Fibroblast of pulmonary artery (primary cell): ENCODE data around the gene OAS3.

ENCODE experiments used
- DNase-seq: peaks from one replicate; pipeline ENCODE4 v3.0.0-alpha.2; 2010; ENCODE audit warnings: low read depth
- H3K4me3 ChIP-seq: replicated peaks from 2 replicates; pipeline ENCODE4 v1.5.1; 2011; ENCODE audit warnings: low read depth, mild to moderate bottlenecking, control low read depth, low read length, moderate library complexity
- CTCF ChIP-seq: IDR thresholded peaks from 2 replicates; pipeline ENCODE4 v1.5.1; 2011; ENCODE audit warnings: mild to moderate bottlenecking, control low read depth, low read length, inconsistent platforms; ENCODE audit errors: missing control alignments

Gene OAS3

GRCh38 chr12:113007166-113007565, 68.9 kb downstream of the OAS3 start:
- DNase-seq = peak; percentile 60
- H3K4me3 ChIP-seq = no peak overlapping the region
- TF ChIP-seq CTCF = no peak

GRCh38 chr12:113010701-113011100, 72.4 kb downstream of the OAS3 start:
- DNase-seq = no peak
- TF ChIP-seq CTCF = no peak
- no peak overlapping the region for H3K4me3 ChIP-seq

- no peak for DNase-seq
- TF ChIP-seq CTCF = no peak
Observed at GRCh38 chr12:113014565-113014964, 76.3 kb downstream of the OAS3 start.

DNA sequence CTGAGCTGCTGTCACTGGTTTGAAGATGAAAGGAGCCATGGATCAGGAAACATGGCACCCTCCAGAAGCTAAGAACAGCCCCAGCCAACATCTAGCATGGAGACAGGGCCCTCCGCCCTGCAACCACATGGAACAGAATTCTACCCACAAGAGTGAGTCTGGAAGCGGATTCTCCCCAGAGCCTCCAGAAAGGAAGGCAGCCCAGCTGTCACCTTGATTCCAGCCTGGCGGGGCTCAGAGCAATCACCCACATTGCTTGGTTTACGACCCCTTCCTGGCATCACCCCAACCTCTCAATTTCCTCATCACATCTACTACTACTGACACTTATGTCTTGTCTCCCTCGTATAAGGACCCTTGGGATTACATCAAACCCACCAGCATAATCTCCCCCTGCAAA, 78.5 kb downstream of the OAS3 start:
- no peak for TF ChIP-seq CTCF
- no peak for DNase-seq
- no peak overlapping the region for H3K4me3 ChIP-seq

More at GRCh38 chr12:113014565-113014964, 76.3 kb downstream of the OAS3 start:
- no peak overlapping the region for H3K4me3 ChIP-seq

GRCh38 chr12:113019025-113019424, 80.8 kb downstream of the OAS3 start:
- peak; percentile 40 for DNase-seq
- H3K4me3 ChIP-seq = no peak overlapping the region
- no peak for TF ChIP-seq CTCF

DNA sequence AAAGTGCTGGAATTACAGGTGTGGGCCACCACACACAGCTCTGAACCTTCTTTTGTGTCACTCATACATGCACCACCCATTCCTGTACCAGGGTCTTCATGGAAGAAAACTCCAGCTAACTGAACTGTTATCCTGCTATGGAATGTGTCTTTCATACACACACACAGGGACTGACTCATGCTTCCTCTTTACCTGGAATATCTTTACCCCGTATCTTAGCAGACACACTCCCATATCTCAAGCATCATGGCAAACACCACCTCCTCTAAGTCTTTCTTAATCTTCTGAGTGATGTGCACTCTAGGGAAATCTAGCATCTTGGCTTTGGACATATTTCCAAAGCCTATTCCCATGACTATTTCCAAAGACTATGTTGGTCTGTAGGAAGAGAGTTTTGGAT, 83.2 kb downstream of the OAS3 start:
- no peak overlapping the region for H3K4me3 ChIP-seq
- no peak for DNase-seq
- no peak for TF ChIP-seq CTCF
